DMS 273 (cell line): ENCODE data around the gene PDF.
"Not testable (repeated sequence)": the region's sequence is repeated elsewhere in the genome, so short reads cannot be mapped to it uniquely, and the experiment has no call there.

Source experiments
- DNase-seq: peaks from one replicate; lab custom pipeline; 2025; ENCODE audit not compliant: unreplicated experiment; lab: John Stamatoyannopoulos, UW

PDF gene

GRCh38 chr16:69318177-69318910 lies 12.0 kb downstream of the PDF start:
- no peak for DNase-seq

GRCh38 chr16:69316595-69317034 lies 13.8 kb downstream of the PDF start:
- no peak for DNase-seq

GRCh38 chr16:69315486-69316311 lies 14.7 kb downstream of the PDF start:
- no peak for DNase-seq

GRCh38 chr16:69314534-69314933 lies 15.9 kb downstream of the PDF start:
- DNase-seq, result no peak

- peak; percentile 67 for DNase-seq
Measured at GRCh38 chr16:69313469-69313868, 16.9 kb downstream of the PDF start.

- DNase-seq, result peak; percentile 71
Measured at GRCh38 chr16:69311533-69312387, 18.6 kb downstream of the PDF start.

GRCh38 chr16:69310653-69311532 lies 19.5 kb downstream of the PDF start, which contains the start of gene VPS4A:
VPS4A (plus strand) TSS chr16:69311350; CDS start chr16:69311512, 162 bp downstream.
- DNase-seq, result peak; percentile 98

- no peak for DNase-seq
Measured at GRCh38 chr16:69309316-69309715, 21.1 kb downstream of the PDF start.

GRCh38 chr16:69307856-69308255 lies 22.5 kb downstream of the PDF start:
- no peak for DNase-seq

- DNase-seq, result no peak
Measured at GRCh38 chr16:69307091-69307490, 23.3 kb downstream of the PDF start.

GRCh38 chr16:69306031-69306430 lies 24.4 kb downstream of the PDF start:
- DNase-seq, result peak; percentile 37

GRCh38 chr16:69302301-69302700 lies 28.1 kb downstream of the PDF start:
- no peak for DNase-seq

- no peak for DNase-seq
Measured at GRCh38 chr16:69301861-69302260, 28.5 kb downstream of the PDF start.

- no peak for DNase-seq
Measured at GRCh38 chr16:69301187-69301586, 29.2 kb downstream of the PDF start.

GRCh38 chr16:69298261-69298660 lies 32.1 kb downstream of the PDF start:
- DNase-seq, result no peak

- DNase-seq, result not testable (repeated sequence)
Measured at GRCh38 chr16:69296771-69297170, 33.6 kb downstream of the PDF start.

GRCh38 chr16:69294051-69294450 lies 36.3 kb downstream of the PDF start:
- DNase-seq, result no peak

GRCh38 chr16:69293401-69293800 lies 37.0 kb downstream of the PDF start:
- peak; percentile 17 for DNase-seq

GRCh38 chr16:69291657-69292056 lies 38.7 kb downstream of the PDF start:
- DNase-seq, result not testable (repeated sequence)
